Colonic mucosa (tissue), 4 donors: ENCODE data around the gene AVPR1B. TPM values are rescaled to one million over a fixed set of nuclear protein-coding genes. Genes with fewer than 3 reads are reported as not detected.

Source experiments
- DNase-seq: peaks from one replicate; pipeline ENCODE4 v3.0.0-alpha.2; 2020
- H3K27ac ChIP-seq: fragments of 200-600 bp; one replicate; pipeline ENCODE4 v1.8.0; 2021
- H3K27me3 ChIP-seq: fragments of 200-600 bp; one replicate; pipeline ENCODE4 v1.8.0; 2021
- H3K36me3 ChIP-seq: fragments of 200-600 bp; one replicate; pipeline ENCODE4 v1.8.0; 2021
- H3K4me1 ChIP-seq: fragments of 200-600 bp; one replicate; pipeline ENCODE4 v1.8.0; 2021; ENCODE audit warnings: mild to moderate bottlenecking
- H3K4me3 ChIP-seq: fragments of 200-600 bp; one replicate; pipeline ENCODE4 v1.8.0; 2021
- H3K9ac ChIP-seq, 2 donors: one replicate each; pipeline ENCODE4 v1.7.0; 2013; ENCODE audit warnings: control low read depth in 2 of 2, low read depth in 2 of 2, low read length in 2 of 2
- H3K9me3 ChIP-seq: fragments of 200-600 bp; one replicate; pipeline ENCODE4 v1.8.0; 2021
- CTCF ChIP-seq: fragments of 200-600 bp; IDR thresholded peaks from one replicate; pipeline ENCODE4 v1.8.0; 2022; ENCODE audit warnings: antibody characterized with exemption, mild to moderate bottlenecking
- intact Hi-C: fragments of 100-400 bp; cut with DNase I; formaldehyde crosslinking; loops from one replicate; pipeline ENCODE4 v1.14.1; 2022
- total RNA-seq, 2 donors: library from RNA; stranded (reverse); fragmentation: NEBNext Ultra II Directional in 1 of 2; extraction: Animal tissue kit (Norgen Biotek cat#: 25700) in 1 of 2; gene quantifications; one replicate each; pipeline ENCODE4 v1.2.1, GENCODE V29; 2021
- donor health status: healthy.
- donor health status: DM: no; HTN: no; CAD: no.
- donor health status: DM: no; HTN: no; CAD: no.

AVPR1B gene
- total RNA-seq, 2 donors from 2014 or later: 0.13 to 0.89 TPM

GRCh38 chr1:206102292-206102936 lies 14.8 kb downstream of the AVPR1B start:
- Histone ChIP-seq H3K9ac (no peak overlapping the region), H3K9me3 (no peaks in the 10 kb centered on the region), H3K4me1 (no peaks in the 10 kb centered on the region), H3K27ac (no peak overlapping the region), H3K4me3 (no peak overlapping the region), H3K36me3 (no peaks in the 10 kb centered on the region), H3K27me3 (no peaks in the 10 kb centered on the region)
- intact Hi-C loops: no loop called here
- no peak for TF ChIP-seq CTCF
- DNase-seq: no peak

DNA sequence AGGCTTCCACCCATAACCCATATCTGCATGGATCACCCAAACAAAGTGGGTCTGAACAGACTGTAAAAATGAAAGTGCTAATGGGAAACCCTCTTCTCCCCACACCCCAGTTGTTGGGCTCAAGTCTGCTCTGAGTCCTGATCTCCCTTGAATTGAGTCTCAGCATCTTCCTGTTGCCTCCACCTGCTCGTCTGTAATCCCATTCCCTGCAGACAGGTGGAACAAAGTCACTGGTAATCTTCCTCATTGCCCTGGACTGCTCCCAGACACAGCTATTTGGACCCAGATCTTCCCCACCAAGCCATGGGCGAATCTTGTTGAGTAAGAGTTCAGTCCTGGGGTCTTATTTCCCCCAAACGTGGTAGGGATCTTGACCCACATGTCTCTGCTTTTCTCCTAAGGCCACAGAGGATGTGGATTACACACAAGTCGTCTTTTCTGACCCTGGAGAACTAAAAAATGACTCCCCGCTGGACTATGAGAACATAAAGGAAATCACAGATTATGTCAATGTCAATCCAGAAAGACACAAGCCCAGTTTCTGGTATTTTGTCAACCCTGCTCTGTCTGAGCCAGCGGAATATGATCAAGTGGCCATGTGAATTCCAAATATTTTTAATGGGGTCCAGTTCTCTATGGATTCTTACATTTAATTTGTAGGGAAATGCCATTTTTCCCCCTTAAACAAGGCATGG lies 15.7 kb downstream of the AVPR1B start:
- intact Hi-C loops: no loop called here
- TF ChIP-seq CTCF: no peak

GRCh38 chr1:206100226-206100815 lies 16.9 kb downstream of the AVPR1B start:
- Histone ChIP-seq H3K27ac (no peak overlapping the region), H3K9ac (no peak overlapping the region), H3K36me3 (no peaks in the 10 kb centered on the region), H3K4me1 (no peaks in the 10 kb centered on the region), H3K9me3 (no peaks in the 10 kb centered on the region), H3K4me3 (no peak overlapping the region), H3K27me3 (no peaks in the 10 kb centered on the region)
- no peak for DNase-seq
- TF ChIP-seq CTCF: no peak
- intact Hi-C loops: no loop called here

More for the DNA sequence above, 15.7 kb downstream of the AVPR1B start:
- H3K9ac ChIP-seq: no peak overlapping the region
- H3K27ac ChIP-seq: no peak overlapping the region
- H3K27me3 ChIP-seq: no peaks in the 10 kb centered on the region
- no peaks in the 10 kb centered on the region for H3K9me3 ChIP-seq
- H3K4me3 ChIP-seq: no peak overlapping the region
- DNase-seq: no peak
- no peaks in the 10 kb centered on the region for H3K36me3 ChIP-seq
- no peaks in the 10 kb centered on the region for H3K4me1 ChIP-seq

DNA sequence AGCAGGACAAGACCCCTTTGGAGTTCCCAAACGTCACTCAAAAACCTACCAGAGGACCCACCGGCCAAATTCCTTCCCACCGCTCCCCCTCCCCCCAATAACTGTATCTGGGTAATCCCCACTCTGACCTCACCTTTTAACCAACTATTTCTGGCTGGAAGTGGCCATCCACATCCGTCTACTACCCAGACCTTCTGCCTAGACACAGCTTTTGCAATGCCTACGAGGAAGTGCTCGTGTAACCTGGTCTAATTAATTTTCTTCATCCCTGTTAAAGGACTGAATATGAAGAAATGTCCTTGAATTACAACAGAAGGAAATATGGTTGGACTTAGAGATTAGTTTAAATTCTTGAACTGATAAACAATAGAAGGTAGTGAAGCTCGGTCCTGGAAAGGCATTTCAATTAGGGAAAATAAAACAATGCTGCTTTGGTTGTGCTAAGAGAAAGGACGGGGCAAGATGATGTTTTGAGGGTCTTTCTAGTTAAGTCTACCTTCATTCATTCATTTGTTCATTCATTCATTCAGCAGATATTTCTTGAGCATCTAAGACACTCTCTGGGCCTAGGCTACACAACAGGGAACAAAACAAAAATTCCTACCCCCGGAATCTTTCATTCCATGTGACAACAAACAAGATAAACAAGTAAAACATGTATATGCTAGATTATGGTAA lies 18.8 kb downstream of the AVPR1B start:
- Histone ChIP-seq H3K36me3 (no peaks in the 10 kb centered on the region), H3K27me3 (no peaks in the 10 kb centered on the region), H3K9me3 (no peaks in the 10 kb centered on the region), H3K4me1 (no peaks in the 10 kb centered on the region), H3K27ac (no peak overlapping the region), H3K9ac (no peak overlapping the region), H3K4me3 (no peak overlapping the region)
- DNase-seq: no peak
- no peak for TF ChIP-seq CTCF
- intact Hi-C loops: no loop called here

DNA sequence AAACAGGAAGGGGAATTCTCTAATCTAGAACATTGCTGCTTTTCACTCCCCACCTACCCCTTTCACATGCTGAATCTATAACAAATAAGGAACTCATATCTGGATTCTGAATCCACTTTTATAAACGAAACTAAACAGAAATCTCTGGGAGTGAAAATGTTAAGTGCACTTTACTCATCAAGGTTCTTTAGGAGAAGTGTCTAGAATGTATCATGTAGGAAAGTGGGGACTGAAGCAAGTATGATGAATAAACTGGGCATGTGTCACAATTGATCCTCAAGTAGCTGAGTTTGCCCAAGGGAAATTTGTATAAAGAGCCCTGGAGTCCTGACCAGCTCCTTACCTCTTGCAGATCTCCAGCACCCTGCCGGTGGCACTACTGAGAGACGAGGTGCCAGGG lies 19.8 kb downstream of the AVPR1B start:
- Histone ChIP-seq H3K27me3 (no peaks in the 10 kb centered on the region), H3K9me3 (no peaks in the 10 kb centered on the region), H3K4me1 (no peaks in the 10 kb centered on the region), H3K36me3 (no peaks in the 10 kb centered on the region), H3K4me3 (no peak overlapping the region), H3K27ac (no peak overlapping the region), H3K9ac (no peak overlapping the region)
- no peak for TF ChIP-seq CTCF
- intact Hi-C loops: no loop called here
- no peak for DNase-seq
